ENCODE measurements around the gene GABBR1. TPM values are rescaled to one million over a fixed set of nuclear protein-coding genes. Genes with fewer than 3 reads are reported as not detected.

Gene GABBR1
- polyA plus RNA-seq, 1 of the 3 experiments (the other 2 are of a cell fraction) = 26.8 TPM

- Histone ChIP-seq H3K4me1 (ENCODE audit: control insufficient read depth in 1 of 2, insufficient read depth in 2 of 2, low read depth in 1 of 2, low read length in 1 of 2) (no peaks in the 10 kb centered on the region), H3F3A (replicated peaks; ENCODE audit: insufficient read depth) (no peaks in the 10 kb centered on the region), H2AFZ (ENCODE audit: low read depth) (no peak overlapping the region), H3K4me3 (ENCODE audit: low read depth in 2 of 2, low read length in 1 of 2) (no peak overlapping the region), H3K36me3 (replicated peaks in 1 of 2; ENCODE audit: control insufficient read depth in 1 of 2, insufficient read depth in 2 of 2, low read length in 1 of 2) (no peaks in the 10 kb centered on the region), H3K9me3 (no peaks in the 10 kb centered on the region), H4K20me1 (ENCODE audit: insufficient read depth) (no peaks in the 10 kb centered on the region), H3K79me2 (ENCODE audit: insufficient read depth) (no peaks in the 10 kb centered on the region), H3K27ac (ENCODE audit: low read depth in 2 of 2, low read length in 1 of 2) (no peak overlapping the region), H3K27me3 (ENCODE audit: insufficient read depth) (no peaks in the 10 kb centered on the region; the same call in 1 of the 2 replicates), H3K4me2 (no peak overlapping the region), H3K9me2 (no peaks in the 10 kb centered on the region), H3K9ac (no peak overlapping the region)
- TF ChIP-seq CHD2 (IDR thresholded peaks at IDR 0.05; ENCODE audit: low read length, partially characterized antibody) = no peak
- ChIA-PET CTCF (interaction anchor here (1.0 to 8.4 kb wide), 3 partner anchors 19 to 29 kb away, joined by 3 to 78 read pairs (median 7); no protein-coding TSS in a partner anchor), POLR2A (no interaction called here)
- DNase-seq = no peak
- 9% methylated on average over 2 of the region's 2 CpGs for WGBS (ENCODE audit: low lambda C conversion rate)
Measured at GRCh38 chr6:29676981-29677601, 44.1 kb upstream of the GABBR1 start.

- no peak for DNase-seq
- TF ChIP-seq IRF3 (IDR thresholded peaks at IDR 0.05; ENCODE audit: low read depth, low read length) = no peak
- no peak for TF ChIP-seq NFIC (IDR thresholded peaks at IDR 0.05; ENCODE audit: borderline replicate concordance)
- no peak for TF ChIP-seq RFX5 (IDR thresholded peaks at IDR 0.05; ENCODE audit: low read length)
- no peak for TF ChIP-seq ZBTB33 (IDR thresholded peaks at IDR 0.05; ENCODE audit: borderline replicate concordance, low read depth)
- TF ChIP-seq RCOR1 (IDR thresholded peaks at IDR 0.05; ENCODE audit: low read length) = no peak
- TF ChIP-seq CTCF (IDR thresholded peaks at IDR 0.05) = no peak
- no peak for TF ChIP-seq JUND (IDR thresholded peaks at IDR 0.05)
- no peak for TF ChIP-seq SIN3A (IDR thresholded peaks at IDR 0.05; ENCODE audit: borderline replicate concordance, low read depth, low read length)
- no peak for TF ChIP-seq FOXM1 (IDR thresholded peaks at IDR 0.05; ENCODE audit: low read depth)
- no peak for TF ChIP-seq GATA2 (CRISPR knock-in tag; IDR thresholded peaks at IDR 0.05)
- no peak for TF ChIP-seq TCF12 (IDR thresholded peaks at IDR 0.05)
- TF ChIP-seq RXRA (IDR thresholded peaks at IDR 0.05; ENCODE audit: borderline replicate concordance, low read depth) = no peak
- no peak for TF ChIP-seq SMC3 (IDR thresholded peaks at IDR 0.05; ENCODE audit: low read depth, low read length)
- TF ChIP-seq CHD2 (IDR thresholded peaks at IDR 0.05; ENCODE audit: low read length, partially characterized antibody) = no peak
- no peak for TF ChIP-seq USF2 (IDR thresholded peaks at IDR 0.05; ENCODE audit: borderline replicate concordance, low read depth, low read length)
- TF ChIP-seq USF1 (IDR thresholded peaks at IDR 0.05; ENCODE audit: borderline replicate concordance, low read depth) = no peak
- TF ChIP-seq FOXJ3 (CRISPR knock-in tag; IDR thresholded peaks at IDR 0.05) = no peak
- TF ChIP-seq MEF2A (IDR thresholded peaks at IDR 0.05; ENCODE audit: borderline replicate concordance, low read depth) = no peak
- no peak for TF ChIP-seq NRF1 (IDR thresholded peaks at IDR 0.05; ENCODE audit: low read depth, low read length)
- ChIA-PET POLR2A (no interaction called here), CTCF (interaction anchor here (8.4 kb wide), 1 partner anchor 23 kb away, joined by 78 read pairs; no protein-coding TSS in a partner anchor)
- Histone ChIP-seq H3K9me2 (no peaks in the 10 kb centered on the region), H2AFZ (ENCODE audit: low read depth) (no peak overlapping the region), H4K20me1 (ENCODE audit: insufficient read depth) (no peaks in the 10 kb centered on the region), H3K79me2 (ENCODE audit: insufficient read depth) (no peaks in the 10 kb centered on the region), H3K9me3 (no peaks in the 10 kb centered on the region), H3K9ac (no peak overlapping the region), H3K36me3 (replicated peaks in 1 of 2; ENCODE audit: control insufficient read depth in 1 of 2, insufficient read depth in 2 of 2, low read length in 1 of 2) (no peaks in the 10 kb centered on the region), H3K27ac (ENCODE audit: low read depth in 2 of 2, low read length in 1 of 2) (no peak overlapping the region), H3K4me2 (no peak overlapping the region), H3K27me3 (ENCODE audit: insufficient read depth) (peaks cover 4% of the 10 kb centered on the region; the same call in 1 of the 2 replicates), H3F3A (replicated peaks; ENCODE audit: insufficient read depth) (no peaks in the 10 kb centered on the region), H3K4me1 (ENCODE audit: control insufficient read depth in 1 of 2, insufficient read depth in 2 of 2, low read depth in 1 of 2, low read length in 1 of 2) (no peaks in the 10 kb centered on the region), H3K4me3 (ENCODE audit: low read depth in 2 of 2, low read length in 1 of 2) (no peak overlapping the region)
- 56% methylated on average over 1 of the region's 1 CpG for WGBS (ENCODE audit: low lambda C conversion rate)
Measured at GRCh38 chr6:29675561-29675960, 42.6 kb upstream of the GABBR1 start.
